HG02610 (cell line): Measurements from ENCODE around the gene C11orf68.
"Not testable (repeated sequence)": the region's sequence is repeated elsewhere in the genome, so short reads cannot be mapped to it uniquely, and the experiment has no call there.

Experiments used
- ATAC-seq: cut with Tn5 transposase; IDR thresholded peaks from one replicate; pipeline ENCODE4 v1.9.1; 2021; ENCODE audit warnings: mild to moderate bottlenecking, moderate library complexity; ENCODE audit not compliant: unreplicated experiment

The C11orf68 gene

GRCh38 chr11:65918211-65919140 is at the start of gene C11orf68:
Gene C11orf68 (minus strand): TSS chr11:65919062. CDS start chr11:65919031, 31 bp downstream.
- peak; percentile 45 for ATAC-seq

GRCh38 chr11:65967329-65967934 is 48.6 kb upstream of the C11orf68 start:
- ATAC-seq, result no peak

- no peak for ATAC-seq
Observed at GRCh38 chr11:65965986-65966762, 47.3 kb upstream of the C11orf68 start.

GRCh38 chr11:65964906-65965305 is 46.0 kb upstream of the C11orf68 start:
- no peak for ATAC-seq

GRCh38 chr11:65962141-65962564 is 43.3 kb upstream of the C11orf68 start:
- no peak for ATAC-seq

GRCh38 chr11:65961267-65962140 is 42.6 kb upstream of the C11orf68 start, which contains the start of gene SART1:
Gene SART1 (plus strand): TSS chr11:65961734. CDS start chr11:65961781, 47 bp downstream.
- peak; percentile 82 for ATAC-seq

GRCh38 chr11:65960824-65961266 is 42.0 kb upstream of the C11orf68 start:
- no peak for ATAC-seq

GRCh38 chr11:65958774-65959420 is 40.0 kb upstream of the C11orf68 start:
- ATAC-seq, result no peak

GRCh38 chr11:65958291-65958690 is 39.4 kb upstream of the C11orf68 start:
- no peak for ATAC-seq

GRCh38 chr11:65954771-65955170 is 35.9 kb upstream of the C11orf68 start:
- no peak for ATAC-seq

GRCh38 chr11:65953471-65953870 is 34.6 kb upstream of the C11orf68 start:
- no peak for ATAC-seq

- no peak for ATAC-seq
Observed at GRCh38 chr11:65952052-65952521, 33.2 kb upstream of the C11orf68 start.

GRCh38 chr11:65951641-65952040 is 32.8 kb upstream of the C11orf68 start:
- ATAC-seq, result not testable (repeated sequence)

- not testable (repeated sequence) for ATAC-seq
Observed at GRCh38 chr11:65950711-65951110, 31.8 kb upstream of the C11orf68 start.

GRCh38 chr11:65947603-65948125 is 28.8 kb upstream of the C11orf68 start:
- no peak for ATAC-seq

GRCh38 chr11:65947133-65947532 is 28.3 kb upstream of the C11orf68 start:
- ATAC-seq, result no peak

GRCh38 chr11:65946655-65947054 is 27.8 kb upstream of the C11orf68 start:
- no peak for ATAC-seq

- no peak for ATAC-seq
Observed at GRCh38 chr11:65945941-65946558, 27.2 kb upstream of the C11orf68 start.

GRCh38 chr11:65945430-65945911 is 26.6 kb upstream of the C11orf68 start, which contains the start of gene TSGA10IP:
Gene TSGA10IP (plus strand): TSS chr11:65945480. CDS start chr11:65945676, 196 bp downstream.
- ATAC-seq, result no peak
